HG02798 (cell line): ENCODE measurements around the gene AAK1.
"Not testable (repeated sequence)": the region's sequence is repeated elsewhere in the genome, so short reads cannot be mapped to it uniquely, and the experiment has no call there.

Experiments
- ATAC-seq: cut with Tn5 transposase; IDR thresholded peaks from one replicate; pipeline ENCODE4 v1.9.1; 2021; ENCODE audit warnings: mild to moderate bottlenecking; ENCODE audit not compliant: unreplicated experiment, poor library complexity

Gene AAK1

DNA sequence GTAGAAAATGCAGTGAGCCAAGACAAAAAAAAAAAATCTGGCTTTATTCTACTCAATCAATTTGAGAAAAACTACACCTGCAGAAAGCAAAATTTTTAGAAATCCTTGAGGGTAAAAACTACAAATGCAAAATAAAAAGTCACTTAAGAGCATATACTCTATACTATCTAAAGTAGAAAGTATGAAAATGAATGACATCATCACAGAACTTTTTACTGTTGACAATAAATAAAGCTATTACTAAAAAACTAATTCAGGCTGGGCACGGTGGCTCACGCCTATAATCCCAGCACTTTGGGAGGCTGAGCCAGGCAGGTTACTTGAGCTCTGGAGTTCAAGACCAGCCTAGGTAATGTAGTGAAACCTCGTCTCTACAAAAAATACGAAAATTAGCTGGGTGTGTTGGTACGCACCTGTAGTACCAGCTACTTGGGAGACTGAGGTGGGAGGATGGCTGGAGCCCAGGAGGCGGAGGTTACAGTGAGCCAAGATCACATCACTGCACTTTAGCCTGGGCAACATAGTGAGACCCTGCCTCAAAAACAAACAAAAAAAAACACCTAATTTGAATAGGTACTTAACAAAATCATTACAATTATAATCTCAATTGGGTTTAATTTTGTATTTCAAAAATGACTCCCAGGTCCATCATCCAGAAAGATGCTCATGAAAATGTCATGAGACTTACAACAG is 213.9 kb downstream of the AAK1 start:
- ATAC-seq, result no peak

DNA sequence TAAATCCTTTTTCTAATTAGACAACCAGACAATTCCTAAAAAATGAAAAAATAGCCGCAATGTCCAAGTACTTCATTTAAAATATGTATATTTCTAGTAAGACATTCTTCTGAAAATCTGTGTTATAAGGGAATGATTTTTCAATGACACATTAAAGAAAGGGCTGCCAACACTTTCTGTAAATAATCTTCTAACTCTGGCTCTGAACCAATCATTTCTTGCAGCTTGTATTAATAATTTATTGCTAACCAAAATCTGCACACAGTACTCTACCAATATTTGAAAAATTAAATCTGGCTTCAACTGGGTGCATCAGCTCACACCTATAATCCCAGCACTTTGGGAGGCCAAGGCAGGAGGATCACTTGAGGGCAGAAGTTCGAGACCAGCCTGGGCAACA is 214.6 kb downstream of the AAK1 start:
- no peak for ATAC-seq

DNA sequence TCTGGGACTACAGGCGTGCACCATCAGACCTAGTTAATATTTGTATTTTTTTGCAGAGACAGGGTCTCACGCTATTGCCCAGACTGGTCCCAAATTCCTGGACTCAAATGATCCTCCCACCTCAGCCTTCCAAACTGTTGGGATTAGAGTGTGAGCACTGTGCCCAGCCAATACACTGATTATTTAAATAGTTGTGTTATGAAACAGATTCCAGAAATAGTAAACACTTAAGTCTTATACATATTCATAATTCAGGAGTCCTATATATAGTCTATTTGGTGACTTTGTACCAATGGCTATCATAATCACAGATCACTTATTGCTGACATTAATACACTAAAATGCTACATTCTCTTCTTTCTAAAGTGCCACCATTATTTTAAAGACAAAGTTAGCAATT is 219.1 kb downstream of the AAK1 start:
- no peak for ATAC-seq

DNA sequence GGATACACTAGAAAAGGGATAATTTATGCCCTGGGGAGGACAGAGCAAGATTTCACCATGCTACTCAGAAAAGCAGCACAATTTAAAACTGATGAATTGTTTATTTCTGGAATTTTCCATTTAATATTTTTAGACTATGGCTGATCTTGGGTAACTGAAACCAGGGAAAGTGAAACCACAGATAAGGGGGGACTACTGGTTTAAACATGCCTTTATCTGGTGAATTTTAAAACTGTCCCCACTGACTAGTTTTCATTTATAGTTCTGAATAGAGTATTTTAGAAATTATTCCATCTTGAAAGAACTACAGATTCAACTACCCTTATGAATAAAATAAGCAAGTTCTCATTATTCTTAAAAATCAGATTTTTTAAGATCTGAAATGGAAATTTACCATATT is 221.3 kb downstream of the AAK1 start:
- no peak for ATAC-seq

DNA sequence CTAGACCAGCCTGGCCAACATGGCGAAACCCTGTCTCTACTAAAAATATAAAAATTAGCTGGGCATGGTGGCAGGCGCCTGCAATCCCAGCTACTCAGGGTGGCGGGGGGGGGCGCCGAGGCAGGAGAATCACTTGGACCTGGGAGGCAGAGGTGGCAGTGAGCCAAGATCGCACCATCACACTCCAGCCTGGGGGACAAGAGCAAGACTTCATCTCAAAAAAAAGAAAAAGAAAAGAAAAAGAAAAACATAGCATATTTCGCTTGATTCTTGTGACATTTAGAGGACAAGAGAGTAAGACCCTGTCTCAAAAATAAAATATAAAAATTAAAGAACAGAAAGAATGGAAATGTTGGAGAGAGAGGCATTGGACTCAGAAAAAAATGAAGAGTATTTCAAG is 224.4 kb downstream of the AAK1 start:
- ATAC-seq, result not testable (repeated sequence)

DNA sequence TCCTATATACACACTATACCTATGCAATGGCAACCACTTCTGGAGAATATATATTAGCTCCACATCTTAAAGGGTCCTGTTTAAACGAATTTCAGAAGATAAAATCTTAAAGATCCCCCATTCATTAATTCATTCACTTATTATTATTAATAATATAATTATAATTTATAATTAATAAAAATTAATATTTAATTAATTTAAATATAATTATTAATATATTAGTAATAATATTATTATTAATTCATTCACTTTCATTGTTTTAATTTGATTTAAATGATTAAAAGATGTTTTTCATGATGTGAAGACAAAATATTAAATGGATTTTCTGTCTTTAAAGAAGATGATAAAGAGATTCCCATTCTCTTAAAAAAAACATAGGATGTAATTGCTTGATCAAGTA is 227.4 kb downstream of the AAK1 start:
- ATAC-seq, result no peak
